Activated CD8-positive, alpha-beta memory T cell treated with anti-CD3 and anti-CD28 coated beads, Interleukin-2, amount 10 ng/mL, durations not matched to agents 7 days and 5 days (primary cell): ENCODE measurements around the gene PVALEF. TPM values are rescaled to one million over a fixed set of nuclear protein-coding genes. Genes with fewer than 3 reads are reported as not detected.
"Not testable (repeated sequence)": the region's sequence is repeated elsewhere in the genome, so short reads cannot be mapped to it uniquely, and the experiment has no call there.

Experiments used
- ATAC-seq: fragments of 150-1000 bp; cut with Tn5 transposase; one replicate; pipeline ENCODE4 v1.10.0; 2021; ENCODE audit warnings: moderate library complexity
- CTCF ChIA-PET: fragments of 350-600 bp; sonication (Branson Sonifier 250); formaldehyde crosslinking; loops from one replicate; lab custom pipeline; 2021; ENCODE audit warnings: antibody characterized with exemption; lab: Charles Lee
- DNase-seq: peaks from one replicate; pipeline ENCODE4 v3.0.0-alpha.2; 2020
- H3K27ac Mint-ChIP-seq: one replicate; pipeline ENCODE4 v1.8.0; 2021; ENCODE audit warnings: mild to moderate bottlenecking, mixed read lengths
- H3K27me3 Mint-ChIP-seq: one replicate; pipeline ENCODE4 v1.8.0; 2021; ENCODE audit warnings: mixed read lengths
- H3K36me3 Mint-ChIP-seq: one replicate; pipeline ENCODE4 v1.8.0; 2021; ENCODE audit warnings: mild to moderate bottlenecking, mixed read lengths
- H3K4me1 Mint-ChIP-seq: one replicate; pipeline ENCODE4 v1.8.0; 2021; ENCODE audit warnings: mixed read lengths
- H3K4me3 Mint-ChIP-seq: one replicate; pipeline ENCODE4 v1.8.0; 2021; ENCODE audit warnings: mild to moderate bottlenecking, moderate library complexity, mixed read lengths
- H3K9me3 Mint-ChIP-seq: one replicate; pipeline ENCODE4 v1.8.0; 2022; ENCODE audit warnings: low read depth, mixed read lengths
- total RNA-seq, 2 experiments: library from RNA; stranded (reverse); gene quantifications; one replicate each; pipeline ENCODE4 v1.2.3, GENCODE V29; 2021

PVALEF gene
- total RNA-seq, 2 experiments from 2014 or later, result not detected

GRCh38 chr17:81210868-81211267 lies 45.6 kb downstream of the PVALEF start:
- Mint-ChIP-seq H3K27me3 (no peaks in the 10 kb centered on the region), H3K4me1 (no peaks in the 10 kb centered on the region), H3K27ac (no peak overlapping the region), H3K36me3 (no peaks in the 10 kb centered on the region), H3K9me3 (no peaks in the 10 kb centered on the region), H3K4me3 (no peak overlapping the region)
- ATAC-seq, result no peak
- CTCF ChIA-PET, result no interaction called here
- no peak for DNase-seq

- no peaks in the 10 kb centered on the region for H3K9me3 Mint-ChIP-seq
- H3K27ac Mint-ChIP-seq, result no peak overlapping the region
- no peaks in the 10 kb centered on the region for H3K4me1 Mint-ChIP-seq
- no peak overlapping the region for H3K4me3 Mint-ChIP-seq
- ATAC-seq (no peak), DNase-seq (no peak)
- H3K36me3 Mint-ChIP-seq, result no peaks in the 10 kb centered on the region
- CTCF ChIA-PET, result no interaction called here
- H3K27me3 Mint-ChIP-seq, result no peaks in the 10 kb centered on the region
These were observed 47.1 kb downstream of the PVALEF start for GRCh38 chr17:81212365-81212764.

GRCh38 chr17:81213978-81214377 lies 48.7 kb downstream of the PVALEF start:
- CTCF ChIA-PET, result no interaction called here
- no peaks in the 10 kb centered on the region for H3K9me3 Mint-ChIP-seq
- H3K36me3 Mint-ChIP-seq, result no peaks in the 10 kb centered on the region
- H3K4me3 Mint-ChIP-seq, result no peak overlapping the region
- H3K4me1 Mint-ChIP-seq, result no peaks in the 10 kb centered on the region
- no peak overlapping the region for H3K27ac Mint-ChIP-seq
- ATAC-seq, result no peak
- no peaks in the 10 kb centered on the region for H3K27me3 Mint-ChIP-seq
- no peak for DNase-seq

- Mint-ChIP-seq H3K36me3 (no peaks in the 10 kb centered on the region), H3K4me3 (no peak overlapping the region), H3K9me3 (no peaks in the 10 kb centered on the region), H3K27ac (no peak overlapping the region), H3K4me1 (peaks cover 9% of the 10 kb centered on the region), H3K27me3 (no peaks in the 10 kb centered on the region)
- CTCF ChIA-PET, result no interaction called here
- no peak for DNase-seq
- ATAC-seq, result no peak
These were observed 52.2 kb downstream of the PVALEF start for GRCh38 chr17:81217491-81217890.

GRCh38 chr17:81218459-81218858 lies 53.2 kb downstream of the PVALEF start:
- ATAC-seq (no peak), DNase-seq (no peak)
- Mint-ChIP-seq H3K36me3 (no peaks in the 10 kb centered on the region), H3K9me3 (no peaks in the 10 kb centered on the region), H3K27ac (no peak overlapping the region), H3K4me1 (peaks cover 11% of the 10 kb centered on the region), H3K4me3 (no peak overlapping the region), H3K27me3 (no peaks in the 10 kb centered on the region)
- CTCF ChIA-PET, result no interaction called here

- H3K4me3 Mint-ChIP-seq, result no peak overlapping the region
- ATAC-seq, result no peak
- no peaks in the 10 kb centered on the region for H3K27me3 Mint-ChIP-seq
- CTCF ChIA-PET, result no interaction called here
- DNase-seq, result no peak
- no peak overlapping the region for H3K27ac Mint-ChIP-seq
- H3K36me3 Mint-ChIP-seq, result no peaks in the 10 kb centered on the region
- H3K4me1 Mint-ChIP-seq, result peaks cover 17% of the 10 kb centered on the region
- no peaks in the 10 kb centered on the region for H3K9me3 Mint-ChIP-seq
These were observed 53.7 kb downstream of the PVALEF start for GRCh38 chr17:81218991-81219390.

GRCh38 chr17:81219476-81220180 lies 54.3 kb downstream of the PVALEF start:
- DNase-seq (no peak), ATAC-seq (no peak)
- H3K4me1 Mint-ChIP-seq, result peaks cover 17% of the 10 kb centered on the region
- no peak overlapping the region for H3K4me3 Mint-ChIP-seq
- no peak overlapping the region for H3K27ac Mint-ChIP-seq
- no peaks in the 10 kb centered on the region for H3K9me3 Mint-ChIP-seq
- CTCF ChIA-PET, result no interaction called here
- no peaks in the 10 kb centered on the region for H3K27me3 Mint-ChIP-seq
- no peaks in the 10 kb centered on the region for H3K36me3 Mint-ChIP-seq

- Mint-ChIP-seq H3K36me3 (no peaks in the 10 kb centered on the region), H3K4me1 (peaks cover 17% of the 10 kb centered on the region), H3K27me3 (no peaks in the 10 kb centered on the region), H3K4me3 (peak overlapping the region; percentile 15), H3K27ac (no peak overlapping the region), H3K9me3 (no peaks in the 10 kb centered on the region)
- DNase-seq (no peak), ATAC-seq (no peak)
- CTCF ChIA-PET, result interaction anchor here (1.5 kb wide), 1 partner anchor 17 kb away, joined by 3 read pairs; the partner anchor contains the start of genes NDUFAF8 and TEPSIN
These were observed 56.1 kb downstream of the PVALEF start for GRCh38 chr17:81221371-81221841.

- CTCF ChIA-PET, result interaction anchor here (1.0 to 1.5 kb wide), 4 partner anchors 17 to 80 kb away, joined by 3 to 5 read pairs (median 4); partner anchors contain the start of genes NDUFAF8 and TEPSIN
- H3K36me3 Mint-ChIP-seq, result no peaks in the 10 kb centered on the region
- H3K27me3 Mint-ChIP-seq, result no peaks in the 10 kb centered on the region
- DNase-seq (no peak), ATAC-seq (peak; percentile 0)
- H3K4me1 Mint-ChIP-seq, result peaks cover 17% of the 10 kb centered on the region
- no peaks in the 10 kb centered on the region for H3K9me3 Mint-ChIP-seq
- peak overlapping the region; percentile 60 for H3K4me3 Mint-ChIP-seq
- no peak overlapping the region for H3K27ac Mint-ChIP-seq
These were observed 56.7 kb downstream of the PVALEF start for GRCh38 chr17:81221842-81222619.

- peaks cover 18% of the 10 kb centered on the region for H3K4me1 Mint-ChIP-seq
- H3K36me3 Mint-ChIP-seq, result no peaks in the 10 kb centered on the region
- H3K9me3 Mint-ChIP-seq, result no peaks in the 10 kb centered on the region
These were observed 57.3 kb downstream of the PVALEF start for GRCh38 chr17:81222620-81222905.

GRCh38 chr17:81222906-81223761 lies 57.8 kb downstream of the PVALEF start, which contains the start of gene CEP131:
CEP131 (minus strand) TSS chr17:81222965; CDS start chr17:81220056, 2,909 bp downstream.
- Mint-ChIP-seq H3K27ac (peak within 1 kb of the TSS; percentile 64), H3K27me3 (no peaks in the 10 kb centered on the region), H3K36me3 (no peaks in the 10 kb centered on the region), H3K9me3 (no peaks in the 10 kb centered on the region), H3K4me1 (peaks cover 23% of the 10 kb centered on the region), H3K4me3 (peak within 1 kb of the TSS; percentile 60)
- ATAC-seq, result peak; percentile 98
- CTCF ChIA-PET, result interaction anchor here (0.7 to 1.2 kb wide), 6 partner anchors 15 to 768 kb away, joined by 3 to 5 read pairs (median 4); partner anchors contain the start of genes NDUFAF8 and TEPSIN
- DNase-seq, result peak; percentile 99

More at GRCh38 chr17:81222620-81222905, 57.3 kb downstream of the PVALEF start:
- DNase-seq, result no peak
- CTCF ChIA-PET, result interaction anchor here (0.7 to 1.2 kb wide), 5 partner anchors 16 to 768 kb away, joined by 3 to 5 read pairs (median 4); partner anchors contain the start of genes NDUFAF8 and TEPSIN
- ATAC-seq, result no peak
- no peaks in the 10 kb centered on the region for H3K27me3 Mint-ChIP-seq
- no peak overlapping the region for H3K27ac Mint-ChIP-seq
- peak overlapping the region; percentile 60 for H3K4me3 Mint-ChIP-seq

- no peaks in the 10 kb centered on the region for H3K9me3 Mint-ChIP-seq
- no peaks in the 10 kb centered on the region for H3K27me3 Mint-ChIP-seq
- H3K27ac Mint-ChIP-seq, result peak overlapping the region; percentile 64
- peaks cover 23% of the 10 kb centered on the region for H3K4me1 Mint-ChIP-seq
- CTCF ChIA-PET, result no interaction called here
- DNase-seq (no peak), ATAC-seq (no peak)
- H3K36me3 Mint-ChIP-seq, result no peaks in the 10 kb centered on the region
- peak overlapping the region; percentile 52 for H3K4me3 Mint-ChIP-seq
These were observed 58.4 kb downstream of the PVALEF start for GRCh38 chr17:81223762-81224130.

- not testable (repeated sequence) for H3K27me3 Mint-ChIP-seq, H3K27ac Mint-ChIP-seq, H3K36me3 Mint-ChIP-seq, H3K9me3 Mint-ChIP-seq, DNase-seq, H3K4me3 Mint-ChIP-seq, ATAC-seq
- H3K4me1 Mint-ChIP-seq, result peaks cover 14% of the 10 kb centered on the region
- CTCF ChIA-PET, result interaction anchor here (1.3 kb wide), 1 partner anchor 11 kb away, joined by 5 read pairs; the partner anchor contains the start of genes NDUFAF8 and TEPSIN
These were observed 62.3 kb downstream of the PVALEF start for GRCh38 chr17:81227630-81228029.
